ENCODE results near the gene FA2H.

Gene FA2H

GRCh38 chr16:74760007-74760767, 14.4 kb downstream of the FA2H start:
- no peak overlapping the region for H3K4me3 ChIP-seq (ENCODE audit: low read depth, low read length)
- peak; percentile 76 for DNase-seq (ENCODE audit: low read depth)
- TF ChIP-seq CTCF (IDR thresholded peaks at IDR 0.05; ENCODE audit: insufficient read depth, low read depth, low read length, missing control alignments), result no peak

GRCh38 chr16:74759564-74759963, 15.1 kb downstream of the FA2H start:
- no peak for TF ChIP-seq CTCF (IDR thresholded peaks at IDR 0.05; ENCODE audit: insufficient read depth, low read depth, low read length, missing control alignments)
- H3K4me3 ChIP-seq (ENCODE audit: low read depth, low read length), result no peak overlapping the region
- no peak for DNase-seq (ENCODE audit: low read depth)

GRCh38 chr16:74758801-74759200, 15.8 kb downstream of the FA2H start:
- DNase-seq (ENCODE audit: low read depth), result no peak
- no peak overlapping the region for H3K4me3 ChIP-seq (ENCODE audit: low read depth, low read length)
- no peak for TF ChIP-seq CTCF (IDR thresholded peaks at IDR 0.05; ENCODE audit: insufficient read depth, low read depth, low read length, missing control alignments)

GRCh38 chr16:74757349-74757748, 17.3 kb downstream of the FA2H start:
- no peak for DNase-seq (ENCODE audit: low read depth)
- TF ChIP-seq CTCF (IDR thresholded peaks at IDR 0.05; ENCODE audit: insufficient read depth, low read depth, low read length, missing control alignments), result no peak
- H3K4me3 ChIP-seq (ENCODE audit: low read depth, low read length), result no peak overlapping the region

GRCh38 chr16:74756203-74756602, 18.4 kb downstream of the FA2H start:
- H3K4me3 ChIP-seq (ENCODE audit: low read depth, low read length), result no peak overlapping the region
- no peak for DNase-seq (ENCODE audit: low read depth)
- TF ChIP-seq CTCF (IDR thresholded peaks at IDR 0.05; ENCODE audit: insufficient read depth, low read depth, low read length, missing control alignments), result no peak

GRCh38 chr16:74753180-74753579, 21.4 kb downstream of the FA2H start:
- no peak for TF ChIP-seq CTCF (IDR thresholded peaks at IDR 0.05; ENCODE audit: insufficient read depth, low read depth, low read length, missing control alignments)
- no peak for DNase-seq (ENCODE audit: low read depth)
- no peak overlapping the region for H3K4me3 ChIP-seq (ENCODE audit: low read depth, low read length)

GRCh38 chr16:74752756-74753155, 21.9 kb downstream of the FA2H start:
- no peak for TF ChIP-seq CTCF (IDR thresholded peaks at IDR 0.05; ENCODE audit: insufficient read depth, low read depth, low read length, missing control alignments)

More at GRCh38 chr16:74752756-74753155, 21.9 kb downstream of the FA2H start:
- no peak for DNase-seq (ENCODE audit: low read depth)
- H3K4me3 ChIP-seq (ENCODE audit: low read depth, low read length), result no peak overlapping the region
